CD4-positive, alpha-beta T cell treated with Interferon alpha-2 for 1 hour (primary cell): Measurements from ENCODE around the gene NHP2.
"Not testable (repeated sequence)": the region's sequence is repeated elsewhere in the genome, so short reads cannot be mapped to it uniquely, and the experiment has no call there.

Experiments used
- DNase-seq, 2 donors: peaks; one replicate each; pipeline ENCODE4 v3.0.0-alpha.2; 2020 to 2022

NHP2 gene

DNA sequence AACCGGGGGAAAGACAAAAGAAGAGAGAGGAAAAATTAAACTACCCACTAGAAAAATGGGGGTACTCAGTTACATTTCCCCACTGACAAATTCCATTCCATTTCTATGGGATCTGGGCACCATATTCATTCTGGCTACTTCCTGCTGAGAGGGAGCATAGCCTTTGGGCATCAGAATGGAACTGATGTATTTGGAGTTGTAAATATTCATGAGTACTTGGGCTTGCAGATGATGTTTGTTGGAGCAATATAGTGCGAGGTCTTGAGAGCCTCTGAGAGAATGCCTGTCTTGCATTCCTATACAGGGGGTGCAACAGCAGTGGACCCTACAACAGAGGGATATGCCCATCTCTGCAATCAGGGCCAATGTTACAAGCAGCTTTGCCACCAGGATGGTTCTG, 16.8 kb upstream of the NHP2 start:
- DNase-seq, result no peak

DNA sequence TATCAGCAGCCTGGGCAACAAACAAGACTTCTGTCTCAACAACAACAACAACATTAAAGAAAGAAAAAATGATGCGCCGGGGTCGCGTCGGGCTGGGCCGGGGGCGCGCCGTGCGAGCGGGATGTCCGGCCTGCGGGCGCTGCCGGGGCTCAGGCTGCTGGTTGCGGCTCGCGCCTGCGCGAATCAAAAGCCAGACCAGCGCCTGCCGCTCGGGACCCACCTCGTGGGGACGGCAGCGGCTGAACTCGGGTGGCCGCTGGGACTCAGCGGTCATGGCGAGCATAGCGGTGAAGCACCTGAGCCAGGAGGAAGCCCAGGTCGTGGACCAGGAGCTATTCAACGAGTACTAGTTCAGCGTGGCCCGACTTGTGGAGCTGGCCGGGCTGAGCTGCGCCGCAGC, 11.9 kb upstream of the NHP2 start:
- DNase-seq, result no peak

DNA sequence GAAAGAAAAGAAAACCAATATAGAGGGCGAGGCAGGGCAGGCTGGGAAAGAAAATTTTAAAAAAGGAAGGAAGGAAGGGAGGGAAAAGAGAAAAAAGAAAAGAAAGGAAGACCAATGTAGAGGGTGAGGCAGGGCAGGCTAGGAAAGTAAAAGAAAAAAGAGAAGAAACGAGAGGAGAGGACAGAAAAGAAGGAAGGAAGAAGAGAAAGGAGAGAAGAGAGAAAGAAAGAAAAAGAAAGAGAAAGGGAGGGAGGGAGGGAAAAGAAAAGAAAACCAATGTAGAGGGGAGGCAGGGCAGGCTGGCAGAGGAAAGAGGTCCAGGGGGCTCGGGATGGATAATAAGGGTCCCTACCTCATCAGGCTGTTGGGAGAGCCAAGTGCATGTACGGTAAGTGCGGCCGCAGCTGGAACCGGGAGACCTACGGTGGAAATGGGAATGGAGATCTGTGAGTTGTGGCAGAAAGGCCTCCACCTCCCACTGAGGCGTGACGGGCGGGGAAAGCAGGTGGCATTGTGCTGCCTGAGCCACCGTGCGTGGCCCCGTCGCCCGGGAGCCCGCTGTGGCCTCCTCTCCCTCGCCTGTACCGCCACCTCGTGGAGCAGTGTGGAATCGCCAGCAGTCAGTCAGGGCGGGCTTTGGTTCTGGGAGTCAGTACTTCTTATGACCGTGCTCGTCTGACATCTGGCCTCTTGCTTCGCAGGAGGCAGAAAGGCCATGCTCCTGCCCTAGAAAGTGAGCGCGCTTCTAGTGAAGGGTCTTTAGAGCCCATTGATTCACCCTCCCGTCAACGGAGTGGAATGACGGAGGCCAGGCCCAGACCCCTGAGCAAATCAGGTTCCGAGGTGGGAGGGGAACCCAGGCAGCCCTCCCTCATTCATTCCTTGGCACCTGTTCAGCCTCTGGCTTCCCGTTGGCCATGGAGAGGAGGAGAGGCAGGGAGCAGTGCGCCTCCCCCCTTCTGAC, 10.4 kb upstream of the NHP2 start:
- DNase-seq, result peak; percentile 87 to 91

DNA sequence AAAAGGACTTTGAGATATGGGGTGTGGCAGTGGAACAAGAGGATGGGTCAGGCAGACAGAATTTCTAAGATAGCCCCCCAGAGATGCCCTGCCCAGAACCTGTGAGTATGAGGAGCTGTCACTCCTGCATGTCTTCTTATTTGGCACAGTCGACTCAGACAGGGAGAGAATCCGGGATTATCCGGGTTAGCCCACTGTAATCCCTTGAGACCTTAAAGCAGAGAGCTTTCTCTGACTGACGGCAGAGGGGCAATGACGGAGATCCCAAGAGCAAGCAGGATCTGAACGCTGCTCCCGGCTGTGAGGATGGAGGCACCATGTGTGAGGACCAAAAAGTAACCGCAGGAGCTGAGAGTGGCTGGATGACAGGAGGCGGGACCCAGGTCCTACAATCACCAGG, 8.8 kb upstream of the NHP2 start:
- DNase-seq, result no peak

DNA sequence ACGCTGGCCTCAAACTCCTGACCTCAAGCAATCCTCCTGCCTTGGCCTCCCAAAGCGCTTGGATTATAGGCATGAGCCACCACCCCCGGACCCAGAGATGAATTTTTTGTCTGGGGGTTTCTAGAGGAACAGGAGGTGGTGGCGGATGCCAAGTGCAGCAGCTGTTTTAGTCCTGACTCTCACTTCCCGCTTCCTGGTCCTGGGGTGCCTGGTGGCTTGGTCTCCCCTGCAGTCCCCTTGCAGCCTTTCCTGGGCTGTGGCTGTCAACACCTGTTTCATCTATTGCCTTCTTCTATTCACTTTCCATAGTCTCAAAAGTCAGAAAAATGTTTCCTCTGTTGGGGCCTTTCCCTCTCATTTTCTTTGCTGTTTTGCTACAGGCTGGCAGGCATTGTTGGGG, 6.5 kb upstream of the NHP2 start:
- DNase-seq, result no peak

DNA sequence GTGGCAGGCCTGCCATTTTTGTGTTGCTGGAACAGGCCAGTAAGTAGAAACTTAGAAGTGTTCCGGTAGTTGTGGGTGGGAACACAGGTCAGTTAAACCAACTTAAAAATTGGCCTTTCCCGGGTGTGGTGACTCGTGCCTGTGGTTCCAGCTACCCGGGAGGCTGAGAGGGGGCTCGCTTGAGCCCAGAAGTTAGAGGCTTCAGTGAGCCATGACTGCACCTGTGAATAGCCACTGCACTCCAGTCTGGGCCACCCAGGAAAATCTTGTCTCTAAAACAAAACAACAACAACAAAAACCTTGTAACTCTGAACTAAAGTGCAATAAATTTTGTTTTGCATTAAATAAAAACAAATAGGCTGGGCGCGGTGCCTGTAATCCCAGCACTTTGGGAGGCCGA, 1.4 kb upstream of the NHP2 start:
- no peak for DNase-seq

DNA sequence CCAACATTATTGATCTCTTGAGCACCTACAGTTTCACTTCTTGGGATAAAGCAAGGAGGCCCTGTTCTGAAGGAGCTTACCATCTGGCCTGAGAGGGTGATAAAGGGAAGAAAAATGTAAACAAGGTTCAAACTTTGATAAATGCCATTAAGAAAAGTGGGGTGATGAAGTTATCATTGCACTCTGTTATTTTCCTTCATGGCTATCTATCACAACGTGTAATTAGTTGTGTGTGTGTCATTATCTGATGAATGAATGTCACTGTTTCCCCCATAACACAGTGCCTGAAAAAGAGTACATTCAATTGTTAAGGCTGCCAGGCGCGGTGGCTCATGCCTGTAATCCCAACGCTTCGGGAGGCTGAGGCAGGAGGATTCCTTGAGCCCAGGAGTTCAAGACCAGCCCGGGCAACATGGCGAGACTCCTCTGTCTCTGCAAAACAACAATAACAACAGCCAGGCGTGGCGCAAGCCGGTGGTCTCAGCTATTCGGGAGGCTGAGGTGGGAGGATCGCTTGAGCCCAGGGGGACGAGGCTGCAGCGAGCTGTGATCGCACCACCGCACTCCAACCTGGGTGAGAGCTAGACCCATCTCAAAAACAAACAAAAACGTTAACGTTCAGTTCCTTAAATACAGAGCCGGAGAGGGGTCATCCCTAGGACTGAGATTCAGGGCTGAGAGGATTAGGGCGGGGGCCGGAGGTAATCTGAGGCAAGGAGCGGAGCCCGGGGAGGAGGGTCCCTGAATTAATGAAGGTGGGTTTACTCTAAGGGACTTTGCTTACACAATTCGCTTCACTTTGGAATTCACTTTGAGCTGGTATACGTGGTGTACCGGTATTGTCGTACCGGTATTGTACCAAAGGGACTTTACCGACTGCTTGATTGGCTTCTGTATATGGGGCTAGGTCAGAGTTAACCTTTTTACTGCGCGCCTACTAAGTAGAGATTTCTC, 917 bp downstream of the NHP2 start:
- no peak for DNase-seq

DNA sequence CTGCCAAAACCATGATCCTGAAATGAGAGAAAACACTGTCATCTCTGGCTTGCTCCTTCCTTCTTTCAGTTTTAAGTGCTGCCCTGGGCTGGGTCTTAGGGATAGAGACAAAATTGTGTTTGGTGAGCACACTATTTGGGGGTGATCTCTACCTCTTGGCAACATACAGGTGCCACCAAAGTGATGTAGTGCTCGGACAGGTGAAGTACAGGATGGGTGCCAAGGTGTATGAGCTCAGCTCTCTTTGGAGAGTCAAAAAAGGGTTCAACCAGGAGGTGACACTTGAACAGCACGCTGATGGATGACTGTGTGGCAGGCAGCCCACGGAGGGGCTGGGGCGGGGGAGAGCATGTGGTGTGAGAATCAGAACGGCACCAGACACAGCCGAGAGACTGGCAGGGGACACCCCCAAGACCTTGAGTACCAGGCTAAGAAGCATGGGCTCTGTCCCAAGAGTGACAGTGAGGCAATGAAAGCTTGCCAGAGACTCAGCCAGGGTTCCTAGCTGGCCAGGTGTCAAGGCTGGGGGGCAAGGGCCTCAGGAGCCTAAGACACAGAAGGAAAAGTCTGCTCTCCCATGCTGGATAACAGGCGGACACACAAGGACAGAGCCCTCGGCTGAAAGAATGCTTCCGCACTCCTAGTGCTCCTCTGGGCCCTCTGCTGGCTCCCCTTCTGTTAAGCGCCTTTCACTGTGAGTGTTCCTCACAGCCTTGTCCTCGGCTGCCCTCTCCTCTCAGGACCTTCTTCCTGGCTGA, 2.5 kb downstream of the NHP2 start:
- DNase-seq, result no peak

DNA sequence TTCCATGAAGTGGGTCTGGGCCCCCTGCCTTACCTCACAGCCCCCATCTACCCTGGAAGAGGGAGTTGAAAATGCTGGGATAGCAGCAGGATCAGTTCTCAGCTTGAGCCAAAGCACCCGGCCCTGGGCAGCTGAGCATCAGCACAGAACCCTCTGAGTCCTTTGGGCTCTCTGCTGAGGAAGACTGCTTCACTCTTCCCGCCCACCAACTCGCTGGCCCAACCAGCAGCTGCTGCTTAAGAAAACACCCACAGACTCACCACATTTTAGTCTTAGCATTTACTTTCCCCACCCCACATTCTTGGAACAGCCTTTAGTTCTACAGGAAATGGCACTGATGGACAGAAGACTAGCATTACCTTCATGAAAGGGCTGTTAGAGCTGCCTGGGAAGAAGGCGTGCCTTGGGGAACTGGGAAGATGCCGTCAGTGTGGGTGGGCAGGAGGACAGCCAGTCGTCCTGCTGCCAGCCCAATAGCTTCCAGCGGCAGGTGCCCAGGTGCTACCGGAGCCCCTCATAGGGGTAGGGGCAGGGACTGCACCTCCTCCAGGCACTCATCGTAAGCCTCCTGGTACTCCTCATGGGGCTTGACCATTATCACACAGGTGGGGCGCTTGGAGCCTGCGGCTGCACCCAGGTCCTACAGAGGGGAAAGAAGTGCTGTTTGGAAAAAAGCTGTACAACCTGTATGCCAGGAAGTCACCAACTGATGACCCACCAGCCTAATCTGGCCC, 4.3 kb downstream of the NHP2 start:
- no peak for DNase-seq

DNA sequence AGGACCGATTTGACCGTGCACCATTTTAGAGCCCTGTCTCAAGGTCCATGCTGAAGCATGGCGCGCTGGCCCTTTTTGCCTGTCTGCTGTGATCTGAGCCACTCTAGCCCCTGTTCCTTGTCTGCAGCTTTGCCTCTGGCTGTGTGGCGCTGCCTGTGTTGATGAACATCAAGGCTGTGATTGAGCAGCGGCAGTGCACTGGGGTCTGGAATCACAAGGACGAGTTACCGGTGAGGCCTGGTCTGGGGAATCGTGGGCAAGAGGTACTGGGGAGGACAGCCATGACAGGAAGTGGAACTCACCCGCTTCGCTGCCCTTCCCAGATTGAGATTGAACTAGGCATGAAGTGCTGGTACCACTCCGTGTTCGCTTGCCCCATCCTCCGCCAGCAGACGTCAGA, 6.3 kb downstream of the NHP2 start:
- no peak for DNase-seq

DNA sequence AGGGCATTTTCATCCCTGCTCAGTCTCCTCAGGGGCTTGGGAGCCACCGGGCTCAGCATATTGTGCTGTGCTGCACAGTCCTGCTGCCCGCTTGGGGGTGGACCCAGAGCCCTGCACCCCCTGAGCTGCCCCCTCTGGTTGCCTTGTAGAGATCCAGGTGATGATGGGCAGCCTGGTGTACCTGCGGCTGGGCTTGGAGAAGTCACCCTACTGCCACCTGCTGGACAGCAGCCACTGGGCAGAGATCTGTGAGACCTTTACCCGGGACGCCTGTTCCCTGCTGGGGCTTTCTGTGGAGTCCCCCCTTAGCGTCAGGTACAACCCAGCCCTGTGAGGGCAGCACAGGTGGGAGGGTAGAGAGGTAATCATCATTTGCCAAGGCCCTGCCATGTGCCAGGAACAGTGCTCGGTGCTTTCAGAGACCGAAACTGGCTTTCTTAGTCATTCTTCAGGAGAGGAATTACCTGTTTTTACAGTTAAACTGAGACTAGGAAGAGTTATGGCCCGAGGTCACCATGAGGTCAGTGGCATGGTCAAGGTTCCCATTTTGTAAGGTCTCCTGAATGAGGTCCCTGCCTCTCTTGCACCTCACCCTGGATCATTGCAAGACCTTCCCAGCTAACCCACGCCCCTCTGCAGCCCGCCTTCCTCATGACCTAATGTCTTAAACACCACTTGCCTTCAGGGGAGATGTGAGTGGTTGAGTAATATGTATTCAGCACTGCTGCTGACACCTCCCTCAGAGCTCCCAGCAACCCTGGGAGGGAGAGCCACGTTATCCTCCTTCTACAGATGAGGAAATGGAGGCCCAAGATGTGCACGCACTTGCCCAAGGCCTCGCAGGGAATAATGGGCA, 7.5 kb downstream of the NHP2 start:
- peak; percentile 74 to 80 for DNase-seq

DNA sequence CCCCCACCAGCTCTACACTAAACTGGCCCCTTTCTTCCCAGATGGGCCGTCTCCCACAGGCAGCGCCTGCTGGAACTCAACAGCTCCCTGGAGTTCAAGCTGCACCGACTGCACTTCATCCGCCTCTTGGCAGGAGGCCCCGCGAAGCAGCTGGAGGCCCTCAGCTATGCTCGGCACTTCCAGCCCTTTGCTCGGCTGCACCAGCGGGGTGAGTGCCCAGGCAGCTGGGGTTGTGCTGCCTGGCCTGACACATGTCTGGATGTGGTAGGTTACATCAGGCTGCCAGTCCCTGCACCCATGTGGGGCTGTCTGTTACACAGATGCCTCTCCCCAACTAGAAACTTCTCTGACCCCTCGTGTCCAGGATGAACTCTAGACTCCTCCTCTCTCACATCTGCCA, 9.8 kb downstream of the NHP2 start:
- no peak for DNase-seq

DNA sequence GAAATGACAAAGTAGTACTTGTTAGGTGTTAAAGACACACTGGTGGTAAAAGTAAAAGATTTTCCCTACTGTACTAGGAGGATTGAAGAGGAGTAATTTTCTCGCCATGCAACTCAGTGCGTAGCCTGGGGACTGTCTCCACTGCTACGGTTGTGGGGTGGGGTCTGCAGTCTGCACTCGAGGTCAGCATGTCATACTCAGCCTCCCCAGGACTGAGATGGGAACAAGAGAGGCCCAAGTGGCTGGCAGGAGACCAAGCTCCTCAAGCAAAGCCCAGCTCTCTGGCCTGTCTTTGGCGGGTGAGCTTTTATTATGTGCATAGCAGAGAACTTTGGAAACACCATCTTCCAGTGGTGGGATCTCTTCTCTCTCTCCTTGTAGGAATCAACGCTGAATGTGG, 10.4 kb downstream of the NHP2 start:
- no peak for DNase-seq

DNA sequence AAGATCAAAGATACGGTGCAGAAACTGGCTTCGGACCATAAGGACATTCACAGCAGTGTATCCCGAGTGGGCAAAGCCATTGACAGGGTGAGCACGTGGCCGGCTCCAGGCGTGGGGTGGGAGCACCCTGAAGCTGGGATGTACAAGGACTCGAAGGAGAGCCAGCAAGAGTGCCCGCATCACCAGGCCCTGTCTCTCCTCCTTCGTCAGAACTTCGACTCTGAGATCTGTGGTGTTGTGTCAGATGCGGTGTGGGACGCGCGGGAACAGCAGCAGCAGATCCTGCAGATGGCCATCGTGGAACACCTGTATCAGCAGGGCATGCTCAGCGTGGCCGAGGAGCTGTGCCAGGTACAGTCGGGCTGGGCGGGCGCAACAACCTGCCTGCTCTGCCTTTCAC, 11.0 kb downstream of the NHP2 start:
- DNase-seq, result no peak

DNA sequence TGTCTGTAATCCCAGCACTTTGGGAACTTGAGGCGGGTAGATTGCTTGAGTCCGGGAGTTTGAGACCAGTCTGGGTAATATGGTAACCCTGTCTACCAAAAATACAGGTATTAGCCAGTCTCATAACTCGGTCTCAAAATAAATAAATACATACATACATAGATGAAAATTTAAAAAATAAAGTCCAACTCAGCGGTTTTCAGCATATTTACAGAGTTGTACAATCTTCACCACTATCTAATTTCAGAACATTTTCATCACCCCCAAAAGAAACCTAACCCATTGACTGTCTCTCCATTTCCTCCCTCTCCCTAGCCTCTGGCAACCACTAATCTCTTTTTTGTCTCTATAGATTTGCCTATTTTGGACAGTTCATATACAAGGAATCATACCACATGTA, 12.1 kb downstream of the NHP2 start:
- no peak for DNase-seq

DNA sequence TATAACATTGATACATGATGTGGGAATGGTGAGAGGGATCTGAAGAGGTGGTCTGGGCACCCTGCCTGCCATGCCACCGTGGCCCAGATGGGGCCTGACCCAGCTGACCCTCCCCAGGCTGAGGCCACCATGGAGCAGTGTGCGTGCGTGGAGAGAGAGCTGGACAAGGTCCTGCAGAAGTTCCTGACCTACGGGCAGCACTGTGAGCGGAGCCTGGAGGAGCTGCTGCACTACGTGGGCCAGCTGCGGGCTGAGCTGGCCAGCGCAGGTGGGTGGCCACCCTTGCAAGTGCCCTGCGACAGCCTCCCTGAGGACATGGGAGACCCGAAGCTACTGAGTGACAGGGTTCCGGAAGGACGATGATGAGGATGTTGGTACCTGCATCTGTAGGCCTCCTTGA, 15.7 kb downstream of the NHP2 start:
- DNase-seq, result no peak

DNA sequence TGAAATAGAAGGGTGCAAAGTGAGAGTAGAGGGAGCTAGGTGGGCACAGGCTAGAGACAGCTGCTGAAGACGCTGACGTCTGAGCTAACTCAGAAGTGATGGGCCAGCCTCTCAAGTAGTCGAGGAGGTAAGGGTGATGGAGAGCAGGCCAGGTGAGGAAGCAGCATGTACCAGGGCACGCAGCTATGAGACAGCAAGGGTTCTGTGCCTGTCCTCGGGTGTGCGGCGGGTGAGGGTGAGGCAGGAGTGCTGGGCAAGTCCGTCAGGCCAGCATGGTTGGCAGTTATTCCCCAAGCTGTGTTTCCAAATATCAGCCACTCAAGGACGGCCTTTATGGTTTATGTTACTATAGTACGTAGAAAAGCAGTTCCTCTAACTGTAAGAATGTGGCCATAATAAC, 16.7 kb downstream of the NHP2 start:
- DNase-seq, result no peak

DNA sequence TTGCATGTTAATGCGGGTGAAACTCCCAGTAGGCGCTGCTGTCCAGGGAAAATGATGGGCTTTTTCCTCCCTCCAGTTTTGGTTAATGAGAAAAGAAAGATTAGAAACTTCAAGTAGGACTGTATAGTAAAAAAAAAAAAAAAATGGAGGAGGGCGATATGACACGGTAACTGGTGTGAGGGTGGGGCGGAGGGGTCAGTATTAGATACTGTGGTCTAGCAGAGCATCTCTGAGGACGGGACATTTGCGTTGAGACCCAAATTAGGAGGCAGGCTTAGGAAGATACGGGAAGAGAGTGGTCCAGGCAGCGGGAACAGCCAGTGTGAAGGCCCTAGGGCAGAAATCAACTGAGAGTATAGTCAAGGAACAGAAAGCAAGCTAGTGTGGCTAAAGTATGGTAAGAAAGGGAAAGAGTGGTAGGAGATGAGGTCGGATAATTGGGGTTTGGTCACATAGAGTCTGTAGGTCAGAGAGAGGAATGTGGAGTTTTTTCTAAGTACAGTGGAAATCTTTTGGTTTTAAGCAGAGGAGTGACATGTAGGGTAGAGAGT, 22.2 kb downstream of the NHP2 start:
- no peak for DNase-seq

DNA sequence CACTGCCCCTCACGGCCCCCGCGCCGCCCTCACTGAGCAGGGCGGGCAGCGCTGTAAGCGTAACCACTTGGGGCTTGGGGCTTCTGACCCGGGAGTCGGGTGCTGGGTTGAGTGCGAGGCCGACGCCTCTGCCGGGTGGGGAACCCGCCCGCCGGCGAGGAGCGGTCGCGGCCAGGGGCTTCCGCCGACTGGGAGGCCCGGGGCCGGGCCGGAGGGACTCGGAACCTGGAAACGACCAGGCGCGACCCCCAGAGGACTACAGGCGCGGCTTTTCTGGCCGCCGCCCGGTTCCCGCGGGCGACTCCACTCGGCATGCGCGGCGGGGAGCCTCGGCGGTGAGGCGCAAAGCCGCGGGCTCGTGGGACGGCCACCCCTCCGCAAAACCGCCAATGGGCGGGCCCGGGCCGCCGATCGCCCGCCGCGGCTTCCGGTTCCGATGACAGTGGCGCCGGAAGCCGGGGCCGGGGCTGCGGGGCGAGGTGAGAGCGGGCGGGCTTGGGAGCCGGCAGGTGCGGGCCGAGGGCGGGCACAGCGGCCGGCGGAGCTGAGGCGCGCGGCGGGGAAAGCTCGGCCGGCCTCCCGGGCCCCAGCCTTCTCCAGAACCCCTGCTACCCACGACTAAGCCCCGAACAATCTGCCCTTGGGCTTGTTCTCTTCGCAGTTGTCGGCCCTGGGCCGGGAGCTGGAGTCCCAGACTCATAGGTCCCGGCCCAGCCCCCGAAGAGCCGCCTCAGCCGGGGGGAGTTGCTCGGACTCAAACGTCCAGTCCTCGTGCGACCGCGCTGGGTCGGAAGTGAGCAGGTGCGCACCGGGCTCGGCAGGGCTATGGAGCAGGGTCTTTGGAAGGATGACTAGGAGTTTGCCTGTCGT, 22.9 kb downstream of the NHP2 start, which contains the start of gene RMND5B:
Gene RMND5B, plus strand, starts transcription at position 439 of the 870 bp plus-strand sequence. CDS start 7,106 bp downstream, outside the sequence.
- peak; percentile 80 to 87 for DNase-seq

DNA sequence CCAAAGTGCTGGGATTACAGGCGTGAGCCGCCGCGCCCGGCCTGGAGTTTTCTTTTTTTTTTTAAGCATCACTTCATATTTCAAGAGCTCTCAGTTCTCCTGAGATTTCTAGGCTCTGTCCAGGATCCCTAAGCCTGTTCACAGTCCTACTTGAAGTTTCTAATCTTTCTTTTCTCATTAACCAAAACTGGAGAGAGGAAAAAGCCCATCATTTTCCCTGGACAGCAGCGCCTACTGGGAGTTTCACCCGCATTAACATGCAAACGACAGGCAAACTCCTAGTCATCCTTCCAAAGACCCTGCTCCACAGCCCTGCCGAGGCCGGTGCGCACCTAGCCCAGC, 23.5 kb downstream of the NHP2 start:
- DNase-seq, result not testable (repeated sequence)
